BJ (cell line): ENCODE data around the gene CORO2A. TPM values are rescaled to one million over a fixed set of nuclear protein-coding genes. Genes with fewer than 3 reads are reported as not detected.

Experiments
- CTCF ChIA-PET: fragments of 350-600 bp; formaldehyde crosslinking; extraction: SDS; loops from one replicate; lab custom pipeline; 2021; ENCODE audit warnings: antibody characterized with exemption, inconsistent platforms; lab: Yijun Ruan, JAX
- POLR2A ChIA-PET: fragments of 300-600 bp; sonication (Branson Sonifier 250); formaldehyde crosslinking; extraction: SDS; loops from one replicate; lab custom pipeline; 2021; ENCODE audit warnings: antibody characterized with exemption; lab: Charles Lee
- DNase-seq: peaks from one replicate; pipeline ENCODE4 v3.0.0-alpha.2; 2011; ENCODE audit warnings: low read depth
- H3K27me3 ChIP-seq: 2 replicates; pipeline ENCODE4 v1.6.0; 2011; ENCODE audit warnings: low read length; ENCODE audit not compliant: control insufficient read depth, insufficient read depth
- H3K36me3 ChIP-seq: 2 replicates; pipeline ENCODE4 v1.5.1; 2011; ENCODE audit warnings: low read length; ENCODE audit not compliant: control insufficient read depth, insufficient read depth
- H3K4me3 ChIP-seq: 2 replicates; pipeline ENCODE4 v1.5.1; 2011; ENCODE audit warnings: low read depth, mild to moderate bottlenecking, control low read depth, low read length
- polyA plus RNA-seq: library from polyadenylated mRNA; depleted of rRNA; stranded (reverse); fragments of >200 nt; gene quantifications from 2 replicates; pipeline ENCODE4 v1.2.3, GENCODE V29; 2011
- TF ChIP-seq, protein P1 (sequence below): IDR thresholded peaks from 2 replicates; pipeline ENCODE4 v1.5.1; 2011; ENCODE audit warnings: low read depth, mild to moderate bottlenecking, control low read depth, inconsistent platforms, low read length, moderate library complexity; ENCODE audit not compliant: insufficient read depth

Gene CORO2A
- polyA plus RNA-seq, 1 experiment = 1.5 TPM

DNA sequence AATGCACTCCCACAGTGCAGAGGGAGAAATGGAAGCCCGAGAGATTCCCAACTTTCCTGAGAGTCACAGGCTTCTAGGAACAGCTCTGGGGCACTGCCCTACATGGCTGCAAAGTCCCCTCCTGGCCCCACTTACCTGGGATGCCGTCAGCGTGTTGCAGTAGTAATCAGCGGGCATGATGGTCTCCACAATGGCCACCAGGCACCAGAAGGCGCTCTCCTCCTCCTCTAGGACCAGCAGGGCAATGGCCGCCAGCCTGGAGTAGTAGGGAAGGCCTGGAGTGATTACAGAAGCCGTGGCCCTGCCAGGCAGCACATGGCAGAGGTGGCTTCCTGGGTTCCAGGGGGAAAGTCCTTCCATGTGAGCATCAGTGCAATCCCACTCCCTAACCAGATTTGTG lies 10.7 kb upstream of the CORO2A start:
- DNase-seq = no peak
- TF ChIP-seq, protein P1, sequence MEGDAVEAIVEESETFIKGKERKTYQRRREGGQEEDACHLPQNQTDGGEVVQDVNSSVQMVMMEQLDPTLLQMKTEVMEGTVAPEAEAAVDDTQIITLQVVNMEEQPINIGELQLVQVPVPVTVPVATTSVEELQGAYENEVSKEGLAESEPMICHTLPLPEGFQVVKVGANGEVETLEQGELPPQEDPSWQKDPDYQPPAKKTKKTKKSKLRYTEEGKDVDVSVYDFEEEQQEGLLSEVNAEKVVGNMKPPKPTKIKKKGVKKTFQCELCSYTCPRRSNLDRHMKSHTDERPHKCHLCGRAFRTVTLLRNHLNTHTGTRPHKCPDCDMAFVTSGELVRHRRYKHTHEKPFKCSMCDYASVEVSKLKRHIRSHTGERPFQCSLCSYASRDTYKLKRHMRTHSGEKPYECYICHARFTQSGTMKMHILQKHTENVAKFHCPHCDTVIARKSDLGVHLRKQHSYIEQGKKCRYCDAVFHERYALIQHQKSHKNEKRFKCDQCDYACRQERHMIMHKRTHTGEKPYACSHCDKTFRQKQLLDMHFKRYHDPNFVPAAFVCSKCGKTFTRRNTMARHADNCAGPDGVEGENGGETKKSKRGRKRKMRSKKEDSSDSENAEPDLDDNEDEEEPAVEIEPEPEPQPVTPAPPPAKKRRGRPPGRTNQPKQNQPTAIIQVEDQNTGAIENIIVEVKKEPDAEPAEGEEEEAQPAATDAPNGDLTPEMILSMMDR = no peak
- POLR2A ChIA-PET = no interaction called here
- Histone ChIP-seq H3K36me3 (peaks cover 28% of the 10 kb centered on the region), H3K4me3 (no peak overlapping the region), H3K27me3 (no peaks in the 10 kb centered on the region)
- CTCF ChIA-PET = interaction anchor here (1.0 to 9.2 kb wide), 5 partner anchors 10 to 280 kb away, joined by 3 to 75 read pairs (median 5); partner anchors contain the start of gene TBC1D2

DNA sequence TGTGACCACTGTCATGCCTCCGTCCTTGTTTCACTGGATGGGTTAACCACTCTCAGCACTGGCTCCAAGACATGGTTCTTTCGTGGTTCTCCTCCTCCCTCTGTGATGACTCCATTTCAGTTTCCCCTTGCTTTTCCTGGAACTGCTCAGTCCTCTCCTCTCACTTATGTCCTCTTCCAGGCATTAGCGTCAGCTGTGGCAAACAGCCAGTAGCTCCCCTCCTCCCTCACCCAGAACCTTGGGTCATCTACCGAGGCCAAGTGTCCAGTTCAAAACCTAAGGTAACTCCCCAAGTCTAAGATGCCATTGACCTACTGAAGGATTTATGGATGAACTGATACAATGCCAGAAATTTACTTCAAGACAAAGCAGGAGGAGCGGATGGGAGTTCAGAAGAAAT lies 9.8 kb upstream of the CORO2A start:
- TF ChIP-seq, protein P1 = no peak
- no peaks in the 10 kb centered on the region for H3K27me3 ChIP-seq
- POLR2A ChIA-PET = no interaction called here
- CTCF ChIA-PET = interaction anchor here (1.0 to 9.2 kb wide), 5 partner anchors 53 to 279 kb away, joined by 3 to 75 read pairs (median 5); partner anchors contain the start of gene TBC1D2
- no peak overlapping the region for H3K4me3 ChIP-seq
- no peak for DNase-seq
- H3K36me3 ChIP-seq = peaks cover 27% of the 10 kb centered on the region

DNA sequence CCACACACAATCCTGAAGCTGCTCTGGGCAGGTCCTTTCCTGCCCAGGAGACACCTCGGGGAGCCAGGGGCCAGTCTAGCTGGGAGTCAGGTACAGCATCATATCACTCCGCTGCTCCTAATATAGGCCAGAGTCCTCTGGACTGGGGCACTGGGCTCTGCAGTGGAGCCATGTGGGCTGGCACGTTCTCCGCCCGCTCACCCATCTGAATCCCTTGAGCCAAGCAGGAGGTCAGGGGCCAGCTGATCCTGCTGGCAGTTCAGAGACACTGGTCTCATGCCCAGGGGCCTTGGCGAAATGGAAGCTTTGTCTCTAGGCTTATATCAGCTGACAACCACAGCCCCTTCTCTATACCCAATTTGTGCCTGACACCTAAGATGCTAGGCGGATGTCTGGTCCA lies 9.3 kb upstream of the CORO2A start:
- CTCF ChIA-PET = interaction anchor here (1.2 to 9.2 kb wide), 5 partner anchors 54 to 127 kb away, joined by 4 to 75 read pairs (median 5); partner anchors contain the start of gene TBC1D2

DNA sequence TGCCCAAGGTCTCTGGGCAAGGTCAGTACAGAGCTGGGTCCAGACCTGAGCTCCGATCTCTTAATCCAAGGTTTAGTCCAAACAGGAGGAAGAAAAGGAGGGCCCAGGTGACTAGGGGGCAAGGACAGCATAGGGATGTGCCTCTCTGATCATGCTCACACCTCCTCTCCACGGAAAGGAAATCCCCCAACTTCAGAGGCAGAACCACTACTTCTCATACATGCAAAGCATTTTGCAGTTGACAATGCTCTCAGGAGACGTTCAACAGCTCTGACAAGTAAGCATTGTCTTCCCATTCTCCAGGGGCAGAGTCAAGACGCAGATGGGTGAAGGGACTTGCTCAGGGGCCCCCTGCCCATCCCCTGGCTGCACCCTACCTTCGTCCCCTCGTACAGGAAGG lies 8.7 kb upstream of the CORO2A start:
- ChIA-PET POLR2A (no interaction called here), CTCF (interaction anchor here (1.2 to 1.7 kb wide), 2 partner anchors 54 to 63 kb away, joined by 4 to 5 read pairs; partner anchors contain the start of gene TBC1D2)
- Histone ChIP-seq H3K36me3 (peaks cover 27% of the 10 kb centered on the region), H3K27me3 (no peaks in the 10 kb centered on the region), H3K4me3 (no peak overlapping the region)
- no peak for DNase-seq
- TF ChIP-seq, protein P1 = no peak

More for the DNA sequence above, 9.3 kb upstream of the CORO2A start:
- H3K36me3 ChIP-seq = peaks cover 27% of the 10 kb centered on the region
- H3K4me3 ChIP-seq = no peak overlapping the region
- no peak for DNase-seq
- TF ChIP-seq, protein P1 = no peak
- POLR2A ChIA-PET = no interaction called here
- no peaks in the 10 kb centered on the region for H3K27me3 ChIP-seq

DNA sequence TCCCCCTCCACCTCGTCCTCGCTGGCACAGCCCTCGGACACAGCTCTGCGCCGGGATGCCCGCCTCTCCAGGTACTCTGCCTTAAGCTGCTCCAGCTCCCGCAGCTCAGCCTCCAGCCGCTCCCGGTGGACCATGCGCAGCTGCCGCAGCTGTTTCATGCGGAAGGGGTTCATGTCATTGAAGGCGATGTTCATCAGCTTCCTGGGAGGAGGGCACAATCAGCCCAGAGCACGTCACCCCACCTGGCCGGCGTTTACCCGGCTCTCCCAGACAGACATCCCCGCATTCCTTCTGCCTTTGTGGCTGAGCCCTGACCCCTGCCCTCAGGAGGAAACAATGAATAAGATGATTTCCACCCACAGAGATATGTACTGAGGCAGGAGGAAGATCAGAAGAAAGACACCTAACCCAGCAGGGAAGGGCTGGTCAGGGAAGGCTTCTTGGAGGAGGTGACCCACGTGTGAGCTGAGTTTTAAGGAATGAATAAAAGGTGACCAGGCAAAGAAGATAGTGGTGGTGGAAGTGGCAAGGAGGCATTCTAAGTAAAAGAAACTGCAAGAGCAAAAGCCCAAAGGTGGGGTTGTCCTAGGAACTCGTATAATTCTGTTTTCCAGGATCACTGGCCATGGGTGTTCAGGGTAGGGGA lies 7.1 kb upstream of the CORO2A start:
- no peak for DNase-seq
- H3K36me3 ChIP-seq = peaks cover 27% of the 10 kb centered on the region
- ChIA-PET POLR2A (no interaction called here), CTCF (interaction anchor here (1.1 to 1.5 kb wide), 2 partner anchors 57 to 64 kb away, joined by 3 to 4 read pairs; no protein-coding TSS in a partner anchor)
- TF ChIP-seq, protein P1 = no peak
- H3K27me3 ChIP-seq = no peaks in the 10 kb centered on the region
- no peak overlapping the region for H3K4me3 ChIP-seq
